Endothelial cell of umbilical vein (primary cell): ENCODE results near the gene TRAPPC3. TPM values are rescaled to one million over a fixed set of nuclear protein-coding genes. Genes with fewer than 3 reads are reported as not detected.

ENCODE experiments used
- BruUV-seq: library from RNA; stranded (reverse); fragments of 400-500 nt; replicated peaks from 2 replicates; lab custom pipeline; 2021; lab: Mats Ljungman, UMichigan
- CTCF ChIA-PET: fragments of 300-600, 350-600 bp; sonication (Branson Sonifier 250); formaldehyde crosslinking; loops from one replicate; lab custom pipeline; 2021; ENCODE audit warnings: antibody characterized with exemption, inconsistent platforms; lab: Charles Lee
- POLR2A ChIA-PET: fragments of 300-600, 350-600 bp; sonication (Branson Sonifier 250); formaldehyde crosslinking; loops from one replicate; lab custom pipeline; 2021; ENCODE audit warnings: antibody characterized with exemption, inconsistent platforms; lab: Charles Lee
- DNase-seq: peaks from one replicate; pipeline ENCODE4 v3.0.0-alpha.2; 2011; ENCODE audit warnings: low read depth, low spot score
- FAIRE-seq: peaks from 2 replicates; lab custom pipeline; 2011; peaks lifted over from hg19 to GRCh38; lab: Jason Lieb, UNC
- H2AFZ ChIP-seq: 2 replicates; pipeline ENCODE4 v1.6.0; 2012; ENCODE audit warnings: low read depth, low read length, control low read depth, inconsistent platforms
- H3K27ac ChIP-seq: 2 replicates; pipeline ENCODE4 v1.5.1; 2011; ENCODE audit warnings: low read depth, mild to moderate bottlenecking, control low read depth, low read length, moderate library complexity; ENCODE audit not compliant: insufficient read depth
- H3K27me3 ChIP-seq, 2 experiments: 2 replicates each; pipeline versions ENCODE4 v1.6.0 to v1.6.1; 2011; ENCODE audit warnings: low read length in 2 of 2, mixed read lengths in 1 of 2; ENCODE audit not compliant: control insufficient read depth in 2 of 2, insufficient read depth in 2 of 2
- H3K36me3 ChIP-seq, 2 experiments: 2 replicates in 1 of 2; 3 replicates in 1 of 2; pipeline ENCODE4 v1.5.1; 2011; ENCODE audit warnings: low read length in 2 of 2, mild to moderate bottlenecking in 1 of 2, moderate library complexity in 1 of 2; ENCODE audit not compliant: control insufficient read depth in 2 of 2, insufficient read depth in 2 of 2; ENCODE audit errors: extremely low read depth in 1 of 2
- H3K4me1 ChIP-seq: 3 replicates; pipeline ENCODE4 v1.5.1; 2011; ENCODE audit warnings: mild to moderate bottlenecking, low read length; ENCODE audit not compliant: control insufficient read depth, insufficient read depth; ENCODE audit errors: extremely low read depth
- H3K4me2 ChIP-seq: 2 replicates; pipeline ENCODE4 v1.6.1; 2011; ENCODE audit warnings: low read length, control low read depth, mixed read lengths; ENCODE audit not compliant: insufficient read depth
- H3K4me3 ChIP-seq, 3 experiments: fragments of 200-600 bp in 1 of 3; sonication (generic), shearing (Covaris generic) in 1 of 3; replicated peaks in 1 of 3; 2 replicates each; pipeline ENCODE4 v1.5.1; 2011 to 2016; ENCODE audit warnings: control low read depth in 3 of 3, low read length in 3 of 3, mild to moderate bottlenecking in 2 of 3, inconsistent platforms in 1 of 3, low read depth in 1 of 3, moderate library complexity in 1 of 3; ENCODE audit not compliant: insufficient read depth in 1 of 3
- H3K79me2 ChIP-seq: 2 replicates; pipeline ENCODE4 v1.6.0; 2012; ENCODE audit warnings: low read length, inconsistent platforms; ENCODE audit not compliant: control insufficient read depth, insufficient read depth
- H3K9ac ChIP-seq: replicated peaks from 2 replicates; pipeline ENCODE3; 2011; ENCODE audit warnings: low read length, control low read depth; ENCODE audit not compliant: insufficient read depth; ENCODE audit errors: extremely low read depth
- H3K9me1 ChIP-seq: replicated peaks from 3 replicates; pipeline ENCODE4 v1.6.0; 2011; ENCODE audit warnings: mild to moderate bottlenecking, low read length; ENCODE audit not compliant: control insufficient read depth, insufficient read depth; ENCODE audit errors: extremely low read depth
- H3K9me3 ChIP-seq: replicated peaks from 2 replicates; pipeline ENCODE4 v1.5.1; 2012; ENCODE audit warnings: low read length, inconsistent platforms; ENCODE audit not compliant: control insufficient read depth, insufficient read depth
- H4K20me1 ChIP-seq: replicated peaks from 2 replicates; pipeline ENCODE3; 2011; ENCODE audit warnings: mild to moderate bottlenecking, low read length; ENCODE audit not compliant: control insufficient read depth, insufficient read depth; ENCODE audit errors: extremely low read depth
- EZH2 ChIP-seq: IDR thresholded peaks from 2 replicates; pipeline ENCODE4 v1.6.1; 2012; ENCODE audit warnings: borderline replicate concordance, low read depth, mild to moderate bottlenecking, moderate library complexity, low read length, inconsistent platforms; ENCODE audit not compliant: severe bottlenecking
- FOS ChIP-seq: IDR thresholded peaks from 2 replicates; pipeline ENCODE4 v1.6.1; 2011; ENCODE audit warnings: mild to moderate bottlenecking, low read length, moderate library complexity, borderline replicate concordance; ENCODE audit not compliant: insufficient read depth
- GATA2 ChIP-seq: IDR thresholded peaks from 2 replicates; pipeline ENCODE4 v1.7.0; 2011; ENCODE audit warnings: low read depth, mild to moderate bottlenecking, moderate library complexity, mixed read lengths, low read length; ENCODE audit not compliant: insufficient read length, insufficient read depth
- JUN ChIP-seq: IDR thresholded peaks from 2 replicates; pipeline ENCODE4 v1.6.1; 2011; ENCODE audit warnings: borderline replicate concordance, low read depth; ENCODE audit not compliant: insufficient read length, insufficient read depth
- MYC ChIP-seq: IDR thresholded peaks from one replicate; pipeline ENCODE4 v1.6.1; 2011; ENCODE audit warnings: mild to moderate bottlenecking, low read depth, low read length
- POLR2A ChIP-seq: IDR thresholded peaks from 2 replicates; pipeline ENCODE4 v1.6.1; 2012; ENCODE audit warnings: low read depth, mild to moderate bottlenecking, control low read depth, low read length
- POLR2AphosphoS5 ChIP-seq: IDR thresholded peaks from 2 replicates; pipeline ENCODE4 v1.6.1; 2012; ENCODE audit warnings: low read depth, mild to moderate bottlenecking, control low read depth, low read length, moderate library complexity; ENCODE audit not compliant: insufficient read depth
- dilution Hi-C: fragments of 300-500 bp; cut with MboI; formaldehyde crosslinking; loops from one replicate; pipeline ENCODE4 v1.15.0; 2019; ENCODE audit warnings: low sequenced_read_pairs; ENCODE audit not compliant: extremely low pct_ligation_motif_present
- intact Hi-C: fragments of 100-400 bp; cut with micrococcal nuclease; formaldehyde crosslinking; loops from one replicate; pipeline ENCODE4 v1.10.0; 2022
- polyA plus RNA-seq, 4 experiments: library from polyadenylated mRNA; depleted of rRNA in 3 of 4; stranded (reverse) in 3 of 4; unstranded in 1 of 4; fragments of >200 nt; gene quantifications; 2 replicates each; pipeline versions ENCODE4 v1.2.1 to v1.2.3, GENCODE V29; 2011 to 2012; ENCODE audit warnings: missing spikeins in 1 of 4
- total RNA-seq: library from RNA; stranded (reverse); gene quantifications from 2 replicates; pipeline ENCODE4 v1.2.3, GENCODE V29; 2021
- TF ChIP-seq, protein P1 (sequence below): IDR thresholded peaks from 2 replicates; pipeline ENCODE4 v1.6.1; 2011; ENCODE audit not compliant: insufficient read depth, insufficient read length
- TF ChIP-seq, protein P2 (sequence below), 2 donors: IDR thresholded peaks; 1 replicate in 1 of 2; 2 replicates in 1 of 2; pipeline ENCODE4 v1.5.1; 2011; ENCODE audit warnings: low read length in 2 of 2, mild to moderate bottlenecking in 2 of 2, moderate library complexity in 2 of 2, control low read depth in 1 of 2, inconsistent platforms in 1 of 2, low read depth in 1 of 2; ENCODE audit not compliant: insufficient read depth in 1 of 2; ENCODE audit errors: extremely low read depth in 1 of 2

Gene TRAPPC3
- total and polyA plus RNA-seq, 2 donors (not counting 3 experiments of a cell fraction or from before 2014, with no cell fraction given) = 93.4 to 125 TPM

GRCh38 chr1:36172983-36173382 lies 23.7 kb upstream of the TRAPPC3 start:
- no peaks in the 10 kb centered on the region for H3K27me3 ChIP-seq
- peak overlapping the region; percentile 7 for H3K4me2 ChIP-seq
- dilution Hi-C loops (no loop called here), intact Hi-C loops (loop anchor here (1.0 to 2.0 kb wide), 3 partner anchors 12 to 24 kb away; partner anchors contain the start of genes MAP7D1 and TRAPPC3)
- DNase-seq (peak; percentile 49), FAIRE-seq (peak; percentile 95)
- H2AFZ ChIP-seq = no peak overlapping the region
- peaks cover 27 to 68% of the 10 kb centered on the region in 2 experiments for H3K36me3 ChIP-seq
- no peaks in the 10 kb centered on the region for H4K20me1 ChIP-seq
- H3K9me1 ChIP-seq = no peaks in the 10 kb centered on the region
- BruUV-seq = no TSS peak
- no peak overlapping the region for H3K4me3 ChIP-seq
- H3K27ac ChIP-seq = peak overlapping the region; percentile 56
- H3K79me2 ChIP-seq = peaks cover 60% of the 10 kb centered on the region
- TF ChIP-seq JUN (peak; percentile 75), FOS (peak; percentile 82), POLR2AphosphoS5 (peak; percentile 45)
- TF ChIP-seq, protein P1, sequence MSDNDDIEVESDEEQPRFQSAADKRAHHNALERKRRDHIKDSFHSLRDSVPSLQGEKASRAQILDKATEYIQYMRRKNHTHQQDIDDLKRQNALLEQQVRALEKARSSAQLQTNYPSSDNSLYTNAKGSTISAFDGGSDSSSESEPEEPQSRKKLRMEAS = no peak
- CTCF ChIA-PET = interaction anchor here (0.6 to 2.9 kb wide), 7 partner anchors 10 to 113 kb away, joined by 3 to 23 read pairs (median 5); partner anchors contain the start of gene TRAPPC3
- H3K4me1 ChIP-seq = peaks cover 19% of the 10 kb centered on the region
- POLR2A ChIA-PET = interaction anchor here (1.2 kb wide), 1 partner anchor 12 kb away, joined by 6 read pairs; no protein-coding TSS in a partner anchor
- no peak overlapping the region for H3K9ac ChIP-seq
- H3K9me3 ChIP-seq = no peaks in the 10 kb centered on the region

- dilution Hi-C loops (no loop called here), intact Hi-C loops (loop anchor here (2.0 kb wide), 1 partner anchor 15 kb away; the partner anchor contains the start of gene MAP7D1)
- no peaks in the 10 kb centered on the region for H3K9me1 ChIP-seq
- ChIA-PET POLR2A (interaction anchor here (1.2 kb wide), 1 partner anchor 11 kb away, joined by 6 read pairs; no protein-coding TSS in a partner anchor), CTCF (interaction anchor here (1.3 to 2.9 kb wide), 4 partner anchors 10 to 22 kb away, joined by 3 to 23 read pairs (median 16); partner anchors contain the start of gene TRAPPC3)
- no peak for FAIRE-seq
- DNase-seq = no peak
- no peak overlapping the region for H2AFZ ChIP-seq
- H3K4me2 ChIP-seq = no peak overlapping the region
- no peak overlapping the region for H3K4me3 ChIP-seq
- H4K20me1 ChIP-seq = no peaks in the 10 kb centered on the region
- H3K4me1 ChIP-seq = peaks cover 19% of the 10 kb centered on the region
- no peaks in the 10 kb centered on the region for H3K9me3 ChIP-seq
- H3K9ac ChIP-seq = no peak overlapping the region
- peak overlapping the region; percentile 56 for H3K27ac ChIP-seq
- no TSS peak for BruUV-seq
- TF ChIP-seq, protein P1 = no peak
- TF ChIP-seq EZH2 = no peak
- TF ChIP-seq FOS = no peak
- TF ChIP-seq, protein P2, sequence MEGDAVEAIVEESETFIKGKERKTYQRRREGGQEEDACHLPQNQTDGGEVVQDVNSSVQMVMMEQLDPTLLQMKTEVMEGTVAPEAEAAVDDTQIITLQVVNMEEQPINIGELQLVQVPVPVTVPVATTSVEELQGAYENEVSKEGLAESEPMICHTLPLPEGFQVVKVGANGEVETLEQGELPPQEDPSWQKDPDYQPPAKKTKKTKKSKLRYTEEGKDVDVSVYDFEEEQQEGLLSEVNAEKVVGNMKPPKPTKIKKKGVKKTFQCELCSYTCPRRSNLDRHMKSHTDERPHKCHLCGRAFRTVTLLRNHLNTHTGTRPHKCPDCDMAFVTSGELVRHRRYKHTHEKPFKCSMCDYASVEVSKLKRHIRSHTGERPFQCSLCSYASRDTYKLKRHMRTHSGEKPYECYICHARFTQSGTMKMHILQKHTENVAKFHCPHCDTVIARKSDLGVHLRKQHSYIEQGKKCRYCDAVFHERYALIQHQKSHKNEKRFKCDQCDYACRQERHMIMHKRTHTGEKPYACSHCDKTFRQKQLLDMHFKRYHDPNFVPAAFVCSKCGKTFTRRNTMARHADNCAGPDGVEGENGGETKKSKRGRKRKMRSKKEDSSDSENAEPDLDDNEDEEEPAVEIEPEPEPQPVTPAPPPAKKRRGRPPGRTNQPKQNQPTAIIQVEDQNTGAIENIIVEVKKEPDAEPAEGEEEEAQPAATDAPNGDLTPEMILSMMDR (IDR thresholded peaks at IDR 0.05; ENCODE audit: extremely low read depth in 1 of 2, insufficient read depth in 1 of 2, low read depth in 1 of 2, low read length in 2 of 2) = no peak
- no peak for TF ChIP-seq JUN
- TF ChIP-seq GATA2 = no peak
- no peak for TF ChIP-seq MYC
- no peak for TF ChIP-seq POLR2A
- no peak for TF ChIP-seq POLR2AphosphoS5
- H3K27me3 ChIP-seq = no peaks in the 10 kb centered on the region
- H3K36me3 ChIP-seq = peaks cover 31 to 68% of the 10 kb centered on the region in 2 experiments
- peaks cover 68% of the 10 kb centered on the region for H3K79me2 ChIP-seq
These were observed 22.9 kb upstream of the TRAPPC3 start for GRCh38 chr1:36172017-36172747.
